ENCODE results near the gene EYS.
"Not testable (repeated sequence)": the region's sequence is repeated elsewhere in the genome, so short reads cannot be mapped to it uniquely, and the experiment has no call there.

Gene EYS

DNA sequence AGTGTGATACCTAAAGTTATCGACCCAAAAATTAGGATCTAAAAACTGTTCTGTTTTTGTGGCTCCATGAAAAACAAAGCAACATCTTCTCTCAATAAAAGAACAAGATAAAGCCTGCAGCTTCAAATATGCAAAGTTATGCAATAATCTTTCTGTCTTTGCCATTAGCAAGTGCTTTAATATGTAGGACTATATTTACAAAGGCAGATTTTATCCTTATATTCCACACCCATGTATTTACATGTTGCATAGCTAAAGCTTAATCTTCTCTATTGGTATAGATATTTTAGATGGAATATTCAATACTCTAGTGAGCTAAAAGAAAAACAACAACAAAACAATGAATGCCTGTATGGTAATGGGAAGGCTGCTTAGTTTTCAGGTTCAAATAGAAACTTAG lies 1443.2 kb downstream of the EYS start:
- no peak for DNase-seq

DNA sequence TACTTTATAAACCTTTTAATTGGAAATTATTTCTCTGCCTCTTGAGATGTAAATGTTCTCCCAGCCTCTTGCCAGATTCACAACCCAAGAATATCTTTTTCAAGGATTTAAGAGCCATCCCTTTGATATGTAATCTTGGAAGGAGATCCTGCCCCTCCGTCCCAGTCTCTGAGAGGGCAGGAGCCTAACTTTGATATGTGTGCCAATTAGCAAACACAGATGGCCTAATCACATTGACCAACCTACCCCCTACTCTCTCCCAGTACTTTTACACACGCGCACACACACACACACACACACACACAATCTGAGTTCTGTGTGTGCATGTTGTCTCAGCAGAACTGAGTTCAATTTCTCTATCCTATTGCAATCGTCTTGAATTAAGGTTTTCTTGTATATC lies 1447.7 kb downstream of the EYS start:
- DNase-seq, result no peak

DNA sequence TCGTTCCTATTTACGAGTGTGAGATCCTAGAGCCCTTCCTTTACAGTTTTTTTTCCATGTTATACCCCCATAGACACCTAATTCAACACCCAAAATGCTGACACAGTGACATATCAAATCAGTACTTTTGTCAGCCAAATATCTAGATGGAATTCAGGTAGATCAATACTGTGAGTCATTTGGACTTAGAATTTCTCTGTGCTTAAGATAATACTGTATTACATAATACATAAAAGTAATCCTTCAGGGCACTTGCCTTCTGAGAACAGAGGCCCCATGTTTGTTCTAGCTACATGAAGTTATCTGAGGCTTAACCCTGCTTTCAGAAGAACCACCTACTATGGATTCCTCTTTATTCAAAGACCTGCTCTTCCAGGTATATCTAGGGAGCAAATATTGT lies 1448.3 kb downstream of the EYS start:
- DNase-seq, result no peak

DNA sequence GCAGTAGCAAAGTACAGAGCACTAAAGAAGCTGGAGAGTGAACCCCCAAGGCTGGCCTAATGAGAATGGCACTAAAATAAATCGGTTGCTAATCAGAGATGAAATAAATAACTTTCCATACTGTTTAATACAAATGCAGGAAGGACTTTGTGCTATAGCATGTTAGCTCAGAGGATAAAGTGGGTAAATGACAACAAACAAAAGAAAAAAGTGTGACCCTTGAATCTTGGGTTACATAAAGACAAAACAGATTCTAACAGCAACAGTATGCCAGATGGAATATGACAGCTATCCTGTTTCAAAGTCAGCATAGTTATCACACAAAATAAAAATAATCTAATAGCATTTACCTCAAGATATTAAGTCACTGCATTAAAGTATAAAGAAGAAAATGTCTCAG lies 1448.7 kb downstream of the EYS start:
- no peak for DNase-seq

DNA sequence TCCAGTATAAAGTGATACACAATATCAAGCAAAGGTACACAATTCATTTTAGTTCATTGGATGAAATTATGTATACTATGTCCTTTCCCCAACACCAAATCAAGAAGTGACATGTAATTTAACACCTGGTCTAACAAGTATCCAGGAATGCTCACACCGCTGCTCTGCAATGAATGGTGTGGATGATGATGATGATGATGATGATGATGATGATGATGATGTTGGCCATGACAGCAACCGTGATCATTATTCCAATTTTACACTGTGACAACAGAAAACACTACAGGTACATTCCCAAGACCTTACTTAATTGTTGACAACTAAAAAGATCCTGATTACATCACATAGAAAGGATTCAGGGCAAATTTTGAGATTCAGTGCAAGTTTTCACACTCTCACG lies 1449.4 kb downstream of the EYS start:
- no peak for DNase-seq

DNA sequence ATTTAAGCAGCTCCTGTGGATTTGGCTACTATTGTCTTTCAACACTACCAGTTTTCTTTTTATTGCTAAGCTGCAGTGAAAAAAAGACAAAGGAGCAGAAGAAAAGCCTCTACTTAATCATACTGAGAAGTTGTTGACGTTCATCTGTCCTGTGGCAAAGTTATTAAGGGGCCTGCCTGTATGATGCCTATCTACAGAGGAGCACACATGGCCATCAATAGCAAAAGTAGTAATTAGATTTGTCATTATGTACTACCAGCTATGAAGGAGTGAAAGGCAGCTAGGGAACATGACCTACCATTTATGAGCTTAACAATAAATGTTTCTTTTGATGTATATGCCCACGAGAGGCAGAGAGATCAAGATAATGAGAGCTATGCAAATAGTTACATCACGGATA lies 1450.5 kb downstream of the EYS start:
- no peak for DNase-seq

DNA sequence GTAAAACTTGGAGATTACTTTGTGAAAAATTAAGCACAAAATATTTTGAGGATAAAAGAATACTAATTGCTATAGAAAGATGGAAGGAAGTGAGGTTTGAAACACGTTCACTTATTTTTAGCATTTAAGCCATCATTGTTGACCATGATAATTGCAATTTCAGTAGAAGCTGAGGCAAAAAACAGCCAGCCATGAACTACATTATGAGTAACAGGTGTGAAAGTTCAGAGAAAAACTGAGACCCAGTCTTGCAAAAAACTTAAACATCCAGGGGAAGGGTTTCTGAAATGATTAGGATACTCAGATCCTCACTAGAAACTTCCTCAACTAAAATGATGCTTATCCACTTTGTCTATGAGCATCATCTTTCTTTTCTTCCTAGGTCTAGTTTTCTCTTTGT lies 1452.0 kb downstream of the EYS start:
- no peak for DNase-seq

DNA sequence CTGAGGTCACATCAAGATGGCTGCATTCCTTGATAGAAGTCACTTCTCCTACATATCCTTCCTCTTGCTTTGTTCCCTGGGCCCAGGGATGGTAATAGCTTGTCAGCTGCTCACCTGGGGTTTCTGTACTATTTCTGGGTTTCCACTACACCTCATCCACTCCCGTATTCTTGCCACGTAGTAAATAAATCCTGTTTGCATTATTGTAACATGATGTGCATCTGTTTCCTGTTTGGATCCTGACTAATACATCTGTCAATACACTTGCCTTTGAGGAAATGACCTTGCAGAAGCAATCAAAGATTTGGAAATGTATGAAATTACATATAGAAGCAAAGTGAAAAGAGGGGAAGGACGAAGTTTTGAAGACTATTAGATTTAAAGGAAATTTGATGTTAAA lies 1452.5 kb downstream of the EYS start:
- no peak for DNase-seq

DNA sequence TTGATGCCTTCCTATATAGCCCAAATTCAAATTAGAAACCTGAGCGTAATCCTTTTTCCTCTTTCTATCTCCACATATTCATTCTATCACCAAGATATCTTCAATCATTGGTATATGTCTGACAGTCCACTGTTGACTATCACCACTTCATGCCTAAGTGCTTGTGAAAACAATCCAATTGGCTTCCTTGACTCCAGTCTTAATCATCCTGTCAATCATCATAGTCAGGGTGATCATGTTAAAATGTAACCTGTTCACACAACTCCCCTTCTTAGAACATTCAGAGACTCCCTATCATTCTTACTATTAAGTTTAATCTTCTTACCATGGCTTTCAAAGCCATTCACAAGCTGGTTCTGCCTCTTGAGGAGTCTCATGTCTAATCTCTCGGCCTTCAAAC lies 1454.8 kb downstream of the EYS start:
- no peak for DNase-seq

DNA sequence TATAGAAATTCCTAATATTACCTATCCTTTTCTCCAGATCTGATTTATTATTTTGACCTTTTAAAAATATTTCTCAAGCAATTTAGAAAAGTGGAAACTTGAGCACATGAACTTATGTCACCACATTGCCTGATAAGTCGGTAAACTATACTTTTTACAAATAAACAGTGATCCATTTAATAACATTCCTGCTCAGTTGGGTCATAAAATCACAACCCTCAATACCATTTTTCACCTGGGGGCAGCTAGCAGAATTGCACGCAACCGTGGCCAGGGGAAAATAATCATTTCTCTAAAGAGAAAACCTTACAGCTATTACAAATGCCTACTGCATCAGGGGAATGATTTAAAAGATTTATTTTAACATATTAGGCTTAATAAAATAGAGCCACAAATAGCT lies 1456.9 kb downstream of the EYS start:
- DNase-seq, result no peak

DNA sequence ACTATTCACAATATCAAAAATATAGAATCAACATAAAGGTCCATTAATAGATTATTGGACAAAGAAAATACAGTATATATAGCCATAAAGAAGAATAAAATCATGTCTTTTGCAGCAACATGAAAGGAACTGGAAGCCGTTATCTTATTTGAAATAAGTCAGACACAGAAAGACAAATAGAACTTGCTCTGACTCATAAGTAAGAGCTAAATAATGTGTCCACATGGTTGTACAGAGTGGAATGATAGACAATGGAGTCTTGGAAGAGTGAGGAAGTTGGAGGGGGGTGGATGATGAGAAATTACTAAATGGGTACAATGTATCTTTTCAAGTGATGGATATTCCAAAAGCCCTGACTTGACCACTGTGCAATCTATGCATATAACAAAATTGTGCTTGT lies 1457.9 kb downstream of the EYS start:
- DNase-seq, result no peak

DNA sequence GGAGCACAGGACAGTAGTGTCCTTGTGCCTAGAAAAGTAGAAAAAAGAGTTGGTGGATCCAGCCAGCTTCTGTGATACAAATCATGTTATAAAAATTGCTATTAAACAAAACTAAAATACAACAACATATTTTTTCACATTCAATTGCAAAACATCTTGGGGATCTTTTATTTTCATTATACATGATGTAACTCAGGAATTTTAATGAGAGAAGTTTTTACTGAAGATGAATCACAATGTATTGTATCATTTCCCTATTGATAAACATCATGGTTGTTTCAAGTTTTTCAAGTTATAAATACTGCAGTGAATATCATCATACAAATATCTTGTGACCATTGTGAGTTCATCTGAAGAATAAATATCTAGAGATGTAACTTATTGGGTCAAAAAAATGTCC lies 1463.4 kb downstream of the EYS start:
- no peak for DNase-seq

DNA sequence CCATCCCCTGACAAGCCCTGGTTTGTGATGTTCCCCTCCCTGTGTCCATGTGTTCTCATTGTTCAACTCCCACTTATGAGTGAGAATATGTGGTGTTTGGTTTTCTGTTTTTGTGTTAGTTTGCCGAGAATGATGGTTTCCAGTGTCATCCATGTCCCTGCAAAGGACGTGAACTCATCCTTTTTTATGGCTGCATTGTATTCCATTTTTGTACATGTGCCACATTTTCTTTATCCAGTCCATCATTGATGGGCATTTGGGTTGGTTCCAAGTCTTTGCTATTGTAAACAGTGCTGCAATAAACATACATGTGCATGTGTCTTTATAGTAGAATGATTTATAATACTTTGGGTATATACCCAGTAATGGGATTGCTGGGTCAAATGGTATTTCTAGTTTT lies 1468.1 kb downstream of the EYS start:
- DNase-seq, result not testable (repeated sequence)

DNA sequence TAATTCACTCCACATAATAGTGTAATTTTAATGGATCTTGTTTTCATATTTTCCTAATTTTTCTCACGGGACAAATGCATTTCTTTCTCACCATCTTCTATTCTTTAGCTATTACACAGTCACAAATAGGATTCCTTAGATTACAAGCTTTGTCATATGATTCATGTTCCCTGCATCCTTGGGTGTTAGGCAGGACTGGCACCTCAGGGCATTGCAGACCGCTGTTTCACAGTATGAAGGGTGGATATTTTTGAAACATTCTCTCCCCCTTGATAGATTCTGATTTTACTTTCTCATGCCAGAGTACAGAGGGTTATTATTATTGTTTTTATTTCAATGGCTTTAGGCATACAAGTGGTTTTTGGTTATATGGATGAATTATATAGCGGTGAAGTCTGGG lies 1469.0 kb downstream of the EYS start:
- no peak for DNase-seq

DNA sequence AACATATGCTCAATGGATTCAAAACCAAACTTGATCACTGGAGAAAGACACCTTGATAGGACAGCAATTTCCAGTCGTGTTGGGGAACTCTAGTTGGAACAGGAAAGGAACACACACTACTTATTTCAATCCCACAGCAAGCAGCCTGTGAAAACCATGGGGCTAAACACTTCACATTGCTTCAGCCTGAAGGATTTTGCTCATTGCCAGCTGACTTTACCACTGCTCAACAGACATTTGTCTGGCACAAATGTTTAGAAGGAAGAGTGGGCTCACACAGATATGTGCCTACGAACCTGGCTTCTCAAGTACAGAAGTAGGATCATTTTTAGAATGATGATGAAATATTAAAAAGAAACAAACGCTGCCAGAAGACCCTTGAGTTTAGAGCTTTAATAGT lies 1473.3 kb downstream of the EYS start:
- no peak for DNase-seq

DNA sequence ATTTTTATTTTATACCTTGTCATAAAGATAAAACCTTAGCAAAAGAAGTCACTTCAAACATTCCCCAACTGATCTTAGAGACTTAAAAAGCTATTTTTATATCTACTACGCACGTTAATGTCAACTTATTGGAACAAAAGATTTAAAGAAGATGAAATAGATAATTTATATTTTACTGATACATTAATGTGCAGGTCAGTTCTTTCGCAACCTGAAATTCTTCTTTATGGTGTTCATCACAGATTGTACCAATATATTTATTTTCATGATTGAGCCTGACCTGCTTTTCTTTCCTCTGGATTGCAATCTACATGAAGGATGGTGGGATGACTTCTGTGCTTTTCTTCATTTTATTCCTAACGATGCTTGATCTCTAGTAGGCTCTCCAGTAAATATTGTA lies 1475.1 kb downstream of the EYS start:
- no peak for DNase-seq

DNA sequence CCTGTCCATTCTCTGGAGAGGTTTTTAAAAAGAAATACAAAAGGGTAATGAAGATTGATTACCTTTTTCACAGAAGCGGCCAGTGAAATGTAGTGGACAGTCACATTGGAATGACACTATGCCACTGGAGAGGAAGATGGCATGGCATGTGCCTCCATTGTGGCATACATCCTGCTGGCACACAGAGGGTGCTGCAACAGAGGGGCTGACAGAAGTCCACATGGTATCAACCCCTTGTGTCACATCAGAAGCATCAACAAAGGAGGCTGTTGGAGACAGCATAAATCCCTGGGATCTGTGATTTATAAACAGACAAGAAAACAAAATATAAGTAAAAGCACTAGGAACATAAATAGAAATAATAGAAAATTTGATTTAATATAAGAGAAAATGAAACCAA lies 1476.5 kb downstream of the EYS start:
- no peak for DNase-seq

DNA sequence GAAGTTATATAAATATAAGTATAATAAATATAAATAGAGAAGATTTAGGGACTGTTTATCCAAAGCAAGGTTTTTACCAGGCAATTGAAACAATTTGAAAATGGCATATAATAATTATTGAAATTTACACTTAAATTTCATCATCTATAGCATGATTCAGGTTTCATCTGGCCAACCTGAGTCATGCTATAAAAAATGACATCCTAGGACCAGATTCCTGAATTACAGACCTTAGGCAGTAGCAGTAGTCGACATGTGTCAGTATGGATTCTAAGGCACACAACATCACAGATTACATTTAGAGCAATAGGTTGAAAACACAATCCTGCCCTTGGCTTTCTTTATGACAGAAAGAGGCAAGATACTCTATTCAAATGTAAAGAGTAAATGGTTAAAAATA lies 1479.2 kb downstream of the EYS start:
- no peak for DNase-seq

DNA sequence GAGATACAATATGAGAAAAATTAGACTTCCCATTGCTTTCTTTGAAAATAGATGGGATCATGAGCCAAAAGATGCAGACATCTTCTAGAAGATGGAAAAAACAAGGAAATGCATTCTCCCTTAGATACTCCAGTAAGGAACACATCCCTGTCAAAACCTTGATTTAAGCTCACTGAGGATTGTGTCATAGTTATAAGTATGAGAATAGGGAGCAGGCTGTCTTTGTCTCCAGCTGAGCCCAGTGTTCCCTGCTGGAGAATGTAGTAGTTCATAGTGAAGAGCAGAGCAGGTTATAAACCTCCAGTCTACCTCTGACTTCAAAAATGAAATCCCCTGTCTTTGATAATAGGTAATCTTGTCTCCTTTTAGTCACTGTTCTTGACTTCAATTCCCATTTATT lies 1481.5 kb downstream of the EYS start:
- DNase-seq, result no peak

DNA sequence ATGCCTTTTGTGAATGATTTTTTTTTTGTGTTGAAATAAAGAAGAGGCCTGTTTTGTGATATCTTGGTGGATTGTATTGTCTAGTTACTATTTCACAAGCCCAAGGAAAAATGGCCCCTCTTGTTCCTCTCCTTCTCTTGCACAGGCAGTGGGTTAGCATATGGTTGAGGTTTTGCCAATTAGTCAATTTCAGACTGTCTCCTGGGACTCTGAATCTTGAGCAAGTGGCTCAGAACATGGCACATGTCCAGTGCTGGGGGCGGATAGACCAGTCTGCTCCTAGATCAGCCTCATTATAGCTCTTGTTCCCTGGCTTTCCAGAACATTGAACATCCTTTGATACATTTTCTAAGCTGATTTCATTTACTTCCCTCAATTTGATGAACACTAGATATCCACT lies 1482.2 kb downstream of the EYS start:
- no peak for DNase-seq

DNA sequence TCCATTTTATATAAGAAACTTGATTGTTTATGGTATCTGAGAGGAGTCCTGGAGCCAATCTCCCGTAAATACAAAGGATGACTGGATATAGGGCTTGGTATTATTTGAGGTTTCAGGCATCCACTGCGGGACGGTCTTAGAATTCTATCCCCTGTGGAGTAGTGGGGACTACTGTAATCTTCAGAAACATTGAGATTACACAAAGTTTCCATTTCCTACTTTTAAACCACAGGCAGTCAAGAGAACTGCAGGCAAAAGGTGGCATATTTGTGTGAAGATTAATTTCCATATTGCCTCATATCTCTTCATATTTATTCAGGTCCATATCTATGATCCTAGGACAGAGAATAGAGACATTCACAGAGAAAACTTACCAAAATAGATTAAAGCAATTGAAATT lies 1485.2 kb downstream of the EYS start:
- DNase-seq, result no peak

DNA sequence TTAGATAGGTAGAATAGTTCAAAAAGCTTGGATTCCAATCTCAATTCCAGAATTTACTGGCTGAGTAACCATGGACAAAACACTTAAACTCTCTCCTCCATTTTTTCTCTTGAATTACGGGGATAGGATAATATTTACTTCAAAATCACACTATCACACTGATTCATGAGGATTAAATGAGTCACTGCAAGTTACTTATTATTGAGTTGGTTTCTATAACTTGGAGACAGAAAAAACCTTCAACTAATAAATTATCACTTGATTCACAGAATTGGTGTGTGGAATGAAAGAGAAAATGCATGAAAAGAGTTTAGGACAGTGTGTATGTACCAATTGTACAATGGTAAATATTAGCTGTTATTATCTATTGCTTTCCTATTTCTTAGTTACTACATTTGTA lies 1486.2 kb downstream of the EYS start:
- DNase-seq, result no peak

DNA sequence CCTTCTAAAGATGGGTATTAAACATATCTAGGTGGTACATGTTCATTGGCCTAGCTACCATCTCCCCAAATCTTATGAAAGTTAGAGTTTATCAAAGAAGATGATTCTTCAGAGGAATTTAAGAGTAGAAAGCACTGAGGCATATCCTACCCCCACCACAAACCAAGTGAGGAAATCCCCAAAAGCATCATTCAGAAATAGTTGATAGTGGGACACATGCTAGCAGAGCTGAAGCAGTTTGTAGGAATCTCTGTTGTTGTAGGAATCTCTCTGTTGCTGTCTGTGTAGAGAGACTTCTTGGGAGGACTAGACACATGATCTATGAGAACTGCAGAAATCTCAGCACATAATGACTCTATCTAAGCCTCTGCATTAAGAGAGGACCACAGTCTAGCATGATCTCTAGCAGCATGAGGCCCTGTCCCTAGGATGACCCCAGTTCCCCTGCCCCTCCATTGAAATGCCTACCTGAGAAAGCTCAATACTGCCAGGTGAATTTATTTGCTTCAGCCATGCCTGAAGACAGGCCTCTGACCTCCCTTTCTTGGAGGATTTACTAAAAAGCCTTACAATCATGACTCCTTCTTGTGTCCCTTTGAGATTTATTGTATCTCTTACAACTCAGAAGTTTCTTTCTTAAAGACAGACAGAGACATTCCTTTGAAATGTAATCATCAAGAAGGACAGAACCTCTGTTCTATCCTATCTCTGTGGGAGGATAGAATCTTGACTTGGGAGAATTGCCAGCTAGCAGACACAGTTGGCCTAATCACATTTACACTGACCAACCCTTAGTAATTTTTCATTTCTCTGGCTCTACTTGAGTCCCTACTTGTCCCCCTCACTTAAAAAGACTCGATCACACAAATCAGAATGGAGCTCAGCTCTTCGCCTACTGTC lies 1489.1 kb downstream of the EYS start:
- no peak for DNase-seq

DNA sequence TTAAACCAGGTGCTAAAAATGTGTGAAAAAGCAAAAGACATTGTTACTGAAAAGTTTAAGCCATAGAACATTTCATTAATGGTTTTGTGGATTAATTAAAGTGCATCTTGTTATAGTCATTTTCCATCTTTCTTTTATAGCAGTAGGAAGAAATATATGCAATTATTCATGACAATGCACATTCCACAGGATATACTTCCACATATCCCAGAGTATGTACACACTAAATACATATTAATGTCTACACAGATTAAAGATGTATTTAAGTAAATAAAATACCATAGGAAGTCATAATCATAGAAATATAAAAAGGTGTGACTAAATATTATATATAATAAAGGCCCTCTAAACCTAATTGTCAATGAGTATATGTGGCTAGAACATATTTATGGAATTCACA lies 1492.7 kb downstream of the EYS start:
- DNase-seq, result no peak

DNA sequence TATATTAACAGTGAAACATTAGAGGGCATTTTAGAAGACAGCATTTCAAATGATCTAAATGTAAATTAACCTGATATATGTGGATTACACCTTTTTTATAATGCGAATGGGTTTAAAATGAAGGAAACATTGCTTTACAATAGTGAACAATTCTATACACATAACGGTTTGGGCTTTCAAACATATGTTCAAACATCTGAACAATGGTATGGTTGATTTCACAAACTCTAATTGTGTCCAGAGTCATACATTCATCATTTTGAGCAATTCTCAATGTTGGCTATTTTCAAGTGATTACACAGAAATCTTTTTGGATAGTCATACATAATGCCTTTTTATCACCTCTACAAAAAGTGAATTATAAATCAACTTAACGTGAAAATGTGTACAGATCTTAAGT lies 1493.3 kb downstream of the EYS start:
- DNase-seq, result no peak
